Muscle layer of duodenum (tissue), 2 donors: ENCODE measurements around the gene HSD3B1.
"Not testable (repeated sequence)": the region's sequence is repeated elsewhere in the genome, so short reads cannot be mapped to it uniquely, and the experiment has no call there.

ENCODE experiments used
- H3K27ac ChIP-seq: one replicate; pipeline ENCODE4 v1.7.0; 2013; ENCODE audit warnings: mild to moderate bottlenecking, low read length
- H3K27me3 ChIP-seq: one replicate; pipeline ENCODE4 v1.7.0; 2013; ENCODE audit warnings: low read depth, mild to moderate bottlenecking, control low read depth, low read length
- H3K36me3 ChIP-seq, 2 donors: one replicate each; pipeline ENCODE4 v1.7.0; 2013; ENCODE audit warnings: low read length in 2 of 2, control low read depth in 1 of 2, mild to moderate bottlenecking in 1 of 2; ENCODE audit not compliant: insufficient read depth in 2 of 2, control insufficient read depth in 1 of 2
- H3K4me1 ChIP-seq, 2 donors: one replicate each; pipeline ENCODE4 v1.7.0; 2013; ENCODE audit warnings: low read length in 2 of 2, mild to moderate bottlenecking in 2 of 2, control low read depth in 1 of 2, moderate library complexity in 1 of 2; ENCODE audit not compliant: insufficient read depth in 2 of 2, control insufficient read depth in 1 of 2
- H3K4me3 ChIP-seq, 2 donors: one replicate each; pipeline ENCODE4 v1.7.0; 2013; ENCODE audit warnings: low read length in 2 of 2, low read depth in 1 of 2, mild to moderate bottlenecking in 1 of 2
- H3K9me3 ChIP-seq, 2 donors: one replicate each; pipeline ENCODE4 v1.7.0; 2013; ENCODE audit warnings: low read length in 2 of 2, control low read depth in 1 of 2, mild to moderate bottlenecking in 1 of 2; ENCODE audit not compliant: control insufficient read depth in 1 of 2
- donor health status: healthy.

The HSD3B1 gene

GRCh38 chr1:119554183-119554582 lies 47.2 kb downstream of the HSD3B1 start:
- Histone ChIP-seq H3K36me3 (no peaks in the 10 kb centered on the region), H3K27ac (no peak overlapping the region), H3K9me3 (no peaks in the 10 kb centered on the region), H3K4me3 (no peak overlapping the region), H3K27me3 (no peaks in the 10 kb centered on the region), H3K4me1 (peaks cover 0 to 4% of the 10 kb centered on the region in 2 donors)

- no peaks in the 10 kb centered on the region for H3K9me3 ChIP-seq
- H3K4me3 ChIP-seq, result no peak overlapping the region
- H3K27me3 ChIP-seq, result no peaks in the 10 kb centered on the region
- H3K4me1 ChIP-seq, result peaks cover 0 to 4% of the 10 kb centered on the region in 2 donors
- no peak overlapping the region for H3K27ac ChIP-seq
- no peaks in the 10 kb centered on the region for H3K36me3 ChIP-seq
Observed at GRCh38 chr1:119556423-119556822, 49.4 kb downstream of the HSD3B1 start.

- not testable (repeated sequence) for H3K4me3 ChIP-seq, H3K9me3 ChIP-seq, H3K27me3 ChIP-seq, H3K27ac ChIP-seq, H3K4me1 ChIP-seq, H3K36me3 ChIP-seq
Observed at GRCh38 chr1:119560402-119560801, 53.4 kb downstream of the HSD3B1 start.

GRCh38 chr1:119564548-119564947 lies 57.5 kb downstream of the HSD3B1 start:
- Histone ChIP-seq H3K4me1 (peaks cover 0 to 4% of the 10 kb centered on the region in 2 donors), H3K36me3 (no peaks in the 10 kb centered on the region), H3K9me3 (no peaks in the 10 kb centered on the region), H3K27ac (no peak overlapping the region), H3K27me3 (no peaks in the 10 kb centered on the region), H3K4me3 (no peak overlapping the region)
